GM12878 (cell line): Measurements from ENCODE around the gene TMEM255B. TPM values are rescaled to one million over a fixed set of nuclear protein-coding genes. Genes with fewer than 3 reads are reported as not detected.

ENCODE experiments used
- ATAC-seq: fragments of 200-7000 bp; cut with Tn5 transposase; 3 replicates; pipeline ENCODE4 v1.9.1; 2020; ENCODE audit warnings: mild to moderate bottlenecking, moderate library complexity
- BruUV-seq: library from RNA; stranded (reverse); fragments of 400-500 nt; replicated peaks from 2 replicates; lab custom pipeline; 2021; lab: Mats Ljungman, UMichigan
- CTCF ChIA-PET: fragments of 300-600 bp; sonication (Branson Sonifier 250); formaldehyde crosslinking; extraction: SDS; loops from one replicate; lab custom pipeline; 2021; ENCODE audit warnings: inconsistent platforms; lab: Yijun Ruan, JAX
- POLR2A ChIA-PET: fragments of 350-600 bp; formaldehyde crosslinking; extraction: SDS; loops from one replicate; lab custom pipeline; 2021; ENCODE audit warnings: inconsistent platforms; lab: Charles Lee
- RAD21 ChIA-PET: fragments of 300-600 bp; sonication (Branson Sonifier 250); formaldehyde crosslinking; loops from one replicate; lab custom pipeline; 2023; ENCODE audit warnings: antibody characterized with exemption; ENCODE audit not compliant: unreplicated experiment; lab: Charles Lee
- SMC1A ChIA-PET: fragments of 300-600 bp; sonication (Branson Sonifier 250); formaldehyde crosslinking; loops from one replicate; lab custom pipeline; 2023; ENCODE audit not compliant: unreplicated experiment, uncharacterized antibody; lab: Charles Lee
- DNase-seq: peaks from one replicate; pipeline ENCODE4 v3.0.0-alpha.2; 2011; ENCODE audit warnings: low read depth, low spot score
- FAIRE-seq: peaks from 3 replicates; lab custom pipeline; 2011; peaks lifted over from hg19 to GRCh38; lab: Jason Lieb, UNC
- H2AFZ ChIP-seq: 2 replicates; pipeline ENCODE4 v1.6.0; 2011; ENCODE audit warnings: low read depth, low read length, control low read depth; ENCODE audit not compliant: control insufficient read depth
- H3K27ac ChIP-seq: 2 replicates; pipeline ENCODE4 v1.5.1; 2011; ENCODE audit warnings: control low read depth; ENCODE audit not compliant: control insufficient read depth, insufficient read depth
- H3K27me3 ChIP-seq, 2 experiments: replicated peaks in 1 of 2; 2 replicates each; pipeline versions ENCODE4 v1.6.0 to v1.6.1; 2011; ENCODE audit warnings: low read length in 1 of 2; ENCODE audit not compliant: control insufficient read depth in 2 of 2, insufficient read depth in 2 of 2
- H3K36me3 ChIP-seq, 2 experiments: 2 replicates each; pipeline ENCODE4 v1.5.1; 2011; ENCODE audit warnings: low read length in 1 of 2; ENCODE audit not compliant: control insufficient read depth in 2 of 2, insufficient read depth in 2 of 2
- H3K4me1 ChIP-seq: 2 replicates; pipeline ENCODE4 v1.6.1; 2011; ENCODE audit warnings: mild to moderate bottlenecking, low read length, moderate library complexity, mixed read lengths; ENCODE audit not compliant: control insufficient read depth, insufficient read depth
- H3K4me2 ChIP-seq: 2 replicates; pipeline ENCODE4 v1.6.0; 2011; ENCODE audit warnings: control low read depth; ENCODE audit not compliant: control insufficient read depth, insufficient read depth
- H3K4me3 ChIP-seq: fragments of 200-600 bp; sonication (generic); 2 replicates; pipeline ENCODE4 v1.5.1; 2016
- H3K79me2 ChIP-seq: 2 replicates; pipeline ENCODE4 v1.6.0; 2011; ENCODE audit warnings: low read length; ENCODE audit not compliant: control insufficient read depth, insufficient read depth
- H3K9ac ChIP-seq: 2 replicates; pipeline ENCODE4 v1.8.0; 2011; ENCODE audit warnings: low read length, control low read depth, mixed read lengths; ENCODE audit not compliant: control insufficient read depth, insufficient read depth
- H3K9me3 ChIP-seq: replicated peaks from 3 replicates; pipeline ENCODE4 v1.5.1; 2011; ENCODE audit warnings: mild to moderate bottlenecking, low read length; ENCODE audit not compliant: control insufficient read depth, insufficient read depth
- H4K20me1 ChIP-seq: 2 replicates; pipeline ENCODE4 v1.6.0; 2011; ENCODE audit not compliant: control insufficient read depth, insufficient read depth
- EZH2 ChIP-seq: IDR thresholded peaks from 2 replicates; pipeline ENCODE4 v1.6.1; 2012; ENCODE audit warnings: low read depth, mild to moderate bottlenecking, control low read depth, inconsistent platforms, low read length, borderline replicate concordance; ENCODE audit not compliant: control insufficient read depth
- SIX5 ChIP-seq: IDR thresholded peaks from 2 replicates; pipeline ENCODE4 v1.6.1; 2011; ENCODE audit warnings: mild to moderate bottlenecking, low read depth, low read length, moderate library complexity; ENCODE audit not compliant: severe bottlenecking
- TCF3 ChIP-seq: IDR thresholded peaks from 2 replicates; pipeline ENCODE4 v1.6.1; 2012; ENCODE audit warnings: low read depth, mild to moderate bottlenecking, low read length, borderline replicate concordance; ENCODE audit not compliant: insufficient read depth
- ZZZ3 ChIP-seq: IDR thresholded peaks from 2 replicates; pipeline ENCODE4 v1.6.1; 2011; ENCODE audit warnings: low read depth; ENCODE audit not compliant: control insufficient read depth, insufficient read length
- WGBS: methylation state at CpG from one replicate; pipeline ENCODE4 v1.1.6; 2016; ENCODE audit warnings: low lambda C conversion rate; ENCODE audit not compliant: insufficient replicate concordance, insufficient coverage; ENCODE audit errors: missing lambda C conversion rate; 5-methylcytosine and 5-hydroxymethylcytosine counted together
- in situ Hi-C: fragments of 300-500 bp; cut with MboI; formaldehyde crosslinking; loops from 9 replicates; pipeline ENCODE4 v1.14.3; 2018; ENCODE audit warnings: mixed read lengths
- intact Hi-C: fragments of 100-400 bp; cut with micrococcal nuclease; formaldehyde crosslinking; loops from one replicate; pipeline ENCODE4 v1.14.2; 2022; ENCODE audit not compliant: unreplicated experiment
- polyA plus RNA-seq, 11 experiments: library from polyadenylated mRNA; depleted of rRNA in 4 of 11; unstranded in 6 of 11; stranded (reverse) in 5 of 11; fragments of >200 nt; fragmentation: Nextera tagmentation in 4 of 11; fragmentation: Illumina TruSeq in 1 of 11; extraction: Ambion mirVana in 4 of 11; extraction: Trizol in 1 of 11; gene quantifications; 1 replicate in 1 of 11; 2 replicates in 10 of 11; pipeline versions ENCODE4 v1.2.1 to v1.2.3, GENCODE V29; 2011 to 2016; ENCODE audit warnings: inconsistent platforms in 2 of 11, missing spikeins in 2 of 11, low read depth in 1 of 11
- total RNA-seq, 4 experiments: library from RNA; depleted of rRNA in 3 of 4; stranded (reverse); fragments of >200 nt in 3 of 4; fragmentation: Illumina TruSeq in 1 of 4; extraction: Trizol in 1 of 4; gene quantifications; 2 replicates each; pipeline versions ENCODE4 v1.2.1 to v1.2.3, GENCODE V29; 2013 to 2021
- TF ChIP-seq, protein P1 (sequence below): IDR thresholded peaks from 2 replicates; pipeline ENCODE4 v1.6.1; 2011; ENCODE audit warnings: borderline replicate concordance, low read depth, mild to moderate bottlenecking, moderate library complexity, low read length; ENCODE audit not compliant: insufficient read depth, poor library complexity, severe bottlenecking

The TMEM255B gene
- total and polyA plus RNA-seq, 10 of the 15 experiments (the other 5 are each of a cell fraction or from before 2014, with no cell fraction given), result 0.04 to 0.62 (median 0.13) TPM; not detected in 3

- POLR2A ChIA-PET, result no interaction called here
- Histone ChIP-seq H4K20me1 (no peaks in the 10 kb centered on the region), H2AFZ (no peak overlapping the region), H3K4me2 (no peak overlapping the region), H3K9ac (no peak overlapping the region), H3K27ac (no peak overlapping the region), H3K9me3 (no peaks in the 10 kb centered on the region; the same call in 2 of the 3 replicates), H3K4me1 (peaks cover 4% of the 10 kb centered on the region), H3K27me3 (peaks cover 6 to 15% of the 10 kb centered on the region in 2 experiments), H3K4me3 (no peak overlapping the region), H3K79me2 (no peaks in the 10 kb centered on the region), H3K36me3 (no peaks in the 10 kb centered on the region)
- CTCF ChIA-PET, result no interaction called here
- intact Hi-C loops, result no loop called here
- ATAC-seq (no peak), FAIRE-seq (no peak), DNase-seq (no peak)
- in situ Hi-C loops, result no loop called here
- SMC1A ChIA-PET, result no interaction called here
- 68% methylated on average over 20 of the region's 20 CpGs for WGBS
- no TSS peak for BruUV-seq
- TF ChIP-seq, protein P1, sequence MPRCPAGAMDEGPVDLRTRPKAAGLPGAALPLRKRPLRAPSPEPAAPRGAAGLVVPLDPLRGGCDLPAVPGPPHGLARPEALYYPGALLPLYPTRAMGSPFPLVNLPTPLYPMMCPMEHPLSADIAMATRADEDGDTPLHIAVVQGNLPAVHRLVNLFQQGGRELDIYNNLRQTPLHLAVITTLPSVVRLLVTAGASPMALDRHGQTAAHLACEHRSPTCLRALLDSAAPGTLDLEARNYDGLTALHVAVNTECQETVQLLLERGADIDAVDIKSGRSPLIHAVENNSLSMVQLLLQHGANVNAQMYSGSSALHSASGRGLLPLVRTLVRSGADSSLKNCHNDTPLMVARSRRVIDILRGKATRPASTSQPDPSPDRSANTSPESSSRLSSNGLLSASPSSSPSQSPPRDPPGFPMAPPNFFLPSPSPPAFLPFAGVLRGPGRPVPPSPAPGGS, result peak; percentile 90
- no peak for TF ChIP-seq SIX5
- RAD21 ChIA-PET, result no interaction called here
Observed at GRCh38 chr13:113756441-113757097, 2.5 kb upstream of the TMEM255B start.

DNA sequence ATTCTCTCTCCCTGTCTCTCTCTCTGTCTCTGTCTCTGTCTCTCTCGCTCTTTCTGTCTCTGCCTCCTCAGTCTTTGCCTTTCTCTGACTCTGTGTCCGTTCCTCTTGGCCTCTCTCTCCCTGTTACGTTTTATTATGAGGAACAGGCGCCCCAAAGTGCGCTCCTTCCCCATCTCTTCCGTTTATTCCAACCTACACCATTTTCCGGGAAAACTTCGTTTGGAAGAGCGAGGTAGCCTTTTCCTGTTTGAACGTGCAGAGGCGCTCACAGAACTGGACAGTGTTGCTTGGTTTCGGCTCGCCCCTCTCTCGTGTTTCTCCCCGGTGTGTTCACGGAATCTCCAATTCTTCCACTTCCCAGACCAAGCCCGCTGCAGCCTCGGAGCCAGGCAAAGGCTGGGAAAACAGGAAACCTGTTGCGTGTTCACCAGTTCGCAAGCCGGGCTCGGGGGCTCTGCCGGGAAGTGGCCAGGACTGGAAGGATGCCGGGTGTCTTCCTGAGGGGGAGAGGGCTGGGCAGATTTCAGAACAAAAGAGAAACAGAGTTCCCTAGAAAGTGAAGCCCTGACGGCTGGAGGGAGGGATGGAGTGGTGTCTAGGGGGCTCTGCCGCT, 605 bp downstream of the TMEM255B start:
- no peak for DNase-seq
- Histone ChIP-seq H2AFZ (peak overlapping the region; percentile 29; the same call in 1 of the 2 replicates), H3K27ac (no peak overlapping the region), H3K4me2 (peak overlapping the region; percentile 95), H4K20me1 (no peaks in the 10 kb centered on the region), H3K79me2 (no peaks in the 10 kb centered on the region), H3K27me3 (peaks cover 6 to 18% of the 10 kb centered on the region in 2 experiments), H3K9me3 (no peaks in the 10 kb centered on the region), H3K36me3 (no peaks in the 10 kb centered on the region), H3K4me3 (peak overlapping the region; percentile 61; the same call in 1 of the 2 replicates), H3K9ac (no peak overlapping the region), H3K4me1 (peaks cover 4% of the 10 kb centered on the region)
- ChIA-PET POLR2A (no interaction called here), CTCF (interaction anchor here (0.5 kb wide), 1 partner anchor 490 kb away, joined by 3 read pairs; no protein-coding TSS in a partner anchor), SMC1A (no interaction called here), RAD21 (no interaction called here)
- TF ChIP-seq EZH2, result 0 out of 2 replicates have a peak, but pooled peaks have one; percentile 75
- TF ChIP-seq TCF3, result no peak
- no peak for TF ChIP-seq ZZZ3
- in situ Hi-C loops, result no loop called here
- 21% methylated on average over 26 of the region's 26 CpGs for WGBS
- no TSS peak for BruUV-seq
- no peak for ATAC-seq
- intact Hi-C loops, result no loop called here
- FAIRE-seq, result no peak
